Measurements from ENCODE around the gene GOLGA6L7. TPM values are rescaled to one million over a fixed set of nuclear protein-coding genes. Genes with fewer than 3 reads are reported as not detected.

GOLGA6L7 gene
- total RNA-seq, 2 experiments from 2014 or later: not detected

DNA sequence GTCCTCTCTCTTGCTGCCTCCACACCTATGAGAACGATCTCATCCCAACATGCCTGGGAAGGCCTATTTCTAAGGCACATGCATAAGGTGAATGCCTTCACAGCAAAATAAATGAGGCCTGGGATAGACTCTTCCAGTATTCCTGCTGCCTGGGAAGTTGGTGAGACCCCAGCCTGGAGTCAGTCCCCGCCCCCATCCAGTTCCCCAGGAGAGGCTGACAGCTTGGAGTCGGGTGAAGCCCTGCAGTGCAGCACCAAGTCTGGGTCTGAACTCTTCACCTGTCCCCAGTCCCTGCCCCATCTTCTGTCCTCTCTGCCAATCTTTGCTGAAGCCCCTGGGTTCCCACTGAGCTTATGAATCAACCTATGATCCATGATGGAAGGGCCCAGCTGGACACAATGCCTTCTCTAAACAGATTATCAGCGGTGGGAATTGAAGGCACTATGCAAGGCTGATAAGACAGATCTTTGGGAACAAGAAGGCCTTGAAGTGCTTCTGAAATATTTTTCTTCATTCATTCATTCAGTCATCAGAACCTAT lies 27.1 kb upstream of the GOLGA6L7 start:
- Mint-ChIP-seq H3K27me3 (no peaks in the 10 kb centered on the region), H3K9me3 (no peaks in the 10 kb centered on the region), H3K4me1 (ENCODE audit: low read depth) (peaks cover 23% of the 10 kb centered on the region), H3K27ac (no peak overlapping the region), H3K4me3 (peak overlapping the region; percentile 28), H3K36me3 (ENCODE audit: low read depth) (no peaks in the 10 kb centered on the region)
- H3K36me3 ChIP-seq (ENCODE audit: insufficient read depth, low read length): no peaks in the 10 kb centered on the region
- ChIA-PET POLR2A (interaction anchor here (0.9 kb wide), 1 partner anchor 10 kb away, joined by 4 read pairs; the partner anchor contains the start of gene APBA2), CTCF (no interaction called here)
- no peaks in the 10 kb centered on the region for H3K27me3 ChIP-seq (ENCODE audit: control insufficient read depth in 1 of 2, insufficient read depth in 2 of 2, low read length in 2 of 2)
- intact Hi-C loops (cut with DNase I, micrococcal nuclease): no loop called here
- TF ChIP-seq, protein P1, sequence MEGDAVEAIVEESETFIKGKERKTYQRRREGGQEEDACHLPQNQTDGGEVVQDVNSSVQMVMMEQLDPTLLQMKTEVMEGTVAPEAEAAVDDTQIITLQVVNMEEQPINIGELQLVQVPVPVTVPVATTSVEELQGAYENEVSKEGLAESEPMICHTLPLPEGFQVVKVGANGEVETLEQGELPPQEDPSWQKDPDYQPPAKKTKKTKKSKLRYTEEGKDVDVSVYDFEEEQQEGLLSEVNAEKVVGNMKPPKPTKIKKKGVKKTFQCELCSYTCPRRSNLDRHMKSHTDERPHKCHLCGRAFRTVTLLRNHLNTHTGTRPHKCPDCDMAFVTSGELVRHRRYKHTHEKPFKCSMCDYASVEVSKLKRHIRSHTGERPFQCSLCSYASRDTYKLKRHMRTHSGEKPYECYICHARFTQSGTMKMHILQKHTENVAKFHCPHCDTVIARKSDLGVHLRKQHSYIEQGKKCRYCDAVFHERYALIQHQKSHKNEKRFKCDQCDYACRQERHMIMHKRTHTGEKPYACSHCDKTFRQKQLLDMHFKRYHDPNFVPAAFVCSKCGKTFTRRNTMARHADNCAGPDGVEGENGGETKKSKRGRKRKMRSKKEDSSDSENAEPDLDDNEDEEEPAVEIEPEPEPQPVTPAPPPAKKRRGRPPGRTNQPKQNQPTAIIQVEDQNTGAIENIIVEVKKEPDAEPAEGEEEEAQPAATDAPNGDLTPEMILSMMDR (IDR thresholded peaks at IDR 0.05): no peak
- H3K4me1 ChIP-seq (ENCODE audit: insufficient read depth, low read length): peaks cover 19% of the 10 kb centered on the region
- DNase-seq (no peak), ATAC-seq (ENCODE audit: poor library complexity) (no peak)
- no peaks in the 10 kb centered on the region for H3K9me3 ChIP-seq (ENCODE audit: control insufficient read depth in 1 of 2, insufficient read depth in 1 of 2, low read length in 2 of 2)
- H3K4me3 ChIP-seq (ENCODE audit: low read length): no peak overlapping the region
- no peak overlapping the region for H3K27ac ChIP-seq (ENCODE audit: low read depth in 1 of 2, low read length in 2 of 2)

GRCh38 chr15:28873585-28874190 lies 25.2 kb upstream of the GOLGA6L7 start:
- Histone ChIP-seq H3K4me1 (ENCODE audit: insufficient read depth, low read length) (peaks cover 19% of the 10 kb centered on the region), H3K27me3 (ENCODE audit: control insufficient read depth in 1 of 2, insufficient read depth in 2 of 2, low read length in 2 of 2) (no peaks in the 10 kb centered on the region), H3K27ac (ENCODE audit: low read depth in 1 of 2, low read length in 2 of 2) (no peak overlapping the region), H3K4me3 (ENCODE audit: low read length) (no peak overlapping the region), H3K9me3 (ENCODE audit: control insufficient read depth in 1 of 2, insufficient read depth in 1 of 2, low read length in 2 of 2) (no peaks in the 10 kb centered on the region), H3K36me3 (ENCODE audit: insufficient read depth, low read length) (no peaks in the 10 kb centered on the region)
- H3K36me3 Mint-ChIP-seq (ENCODE audit: low read depth): no peaks in the 10 kb centered on the region
- no peak overlapping the region for H3K27ac Mint-ChIP-seq
- peaks cover 23% of the 10 kb centered on the region for H3K4me1 Mint-ChIP-seq (ENCODE audit: low read depth)
- H3K4me3 Mint-ChIP-seq: no peak overlapping the region
- peak; percentile 89 for ATAC-seq (ENCODE audit: poor library complexity)
- CTCF ChIA-PET: interaction anchor here (0.7 to 1.5 kb wide), 6 partner anchors 14 to 231 kb away, joined by 3 to 6 read pairs (median 4); no protein-coding TSS in a partner anchor
- intact Hi-C loops (cut with DNase I, micrococcal nuclease): loop anchor here (1.0 to 2.0 kb wide), 4 partner anchors 101 to 217 kb away; no protein-coding TSS in a partner anchor
- TF ChIP-seq, protein P1 (IDR thresholded peaks at IDR 0.05): peak; percentile 42
- no peaks in the 10 kb centered on the region for H3K27me3 Mint-ChIP-seq
- POLR2A ChIA-PET: no interaction called here
- DNase-seq: peak in 13 of 14 experiments; percentile 24 to 70 (median 39)
- H3K9me3 Mint-ChIP-seq: no peaks in the 10 kb centered on the region

- Mint-ChIP-seq H3K27ac (no peak overlapping the region), H3K9me3 (no peaks in the 10 kb centered on the region), H3K4me1 (ENCODE audit: low read depth) (peaks cover 23% of the 10 kb centered on the region), H3K36me3 (ENCODE audit: low read depth) (no peaks in the 10 kb centered on the region), H3K4me3 (no peak overlapping the region), H3K27me3 (no peaks in the 10 kb centered on the region)
- ChIA-PET POLR2A (no interaction called here), CTCF (interaction anchor here (0.7 to 1.5 kb wide), 6 partner anchors 15 to 231 kb away, joined by 3 to 6 read pairs (median 4); no protein-coding TSS in a partner anchor)
- Histone ChIP-seq H3K27me3 (ENCODE audit: control insufficient read depth in 1 of 2, insufficient read depth in 2 of 2, low read length in 2 of 2) (no peaks in the 10 kb centered on the region), H3K36me3 (ENCODE audit: insufficient read depth, low read length) (no peaks in the 10 kb centered on the region), H3K4me3 (ENCODE audit: low read length) (no peak overlapping the region), H3K9me3 (ENCODE audit: control insufficient read depth in 1 of 2, insufficient read depth in 1 of 2, low read length in 2 of 2) (no peaks in the 10 kb centered on the region), H3K4me1 (ENCODE audit: insufficient read depth, low read length) (peaks cover 19% of the 10 kb centered on the region), H3K27ac (ENCODE audit: low read depth in 1 of 2, low read length in 2 of 2) (no peak overlapping the region)
- intact Hi-C loops (cut with DNase I, micrococcal nuclease): loop anchor here (1.0 to 2.0 kb wide), 4 partner anchors 102 to 218 kb away; no protein-coding TSS in a partner anchor
- no peak for ATAC-seq (ENCODE audit: poor library complexity)
- DNase-seq: no peak
- TF ChIP-seq, protein P1 (IDR thresholded peaks at IDR 0.05): no peak
These were observed 24.6 kb upstream of the GOLGA6L7 start for GRCh38 chr15:28873006-28873405.

Measured in CD4-positive, alpha-beta T cell (primary cell).